Measurements from ENCODE around the gene CD52.

DNA sequence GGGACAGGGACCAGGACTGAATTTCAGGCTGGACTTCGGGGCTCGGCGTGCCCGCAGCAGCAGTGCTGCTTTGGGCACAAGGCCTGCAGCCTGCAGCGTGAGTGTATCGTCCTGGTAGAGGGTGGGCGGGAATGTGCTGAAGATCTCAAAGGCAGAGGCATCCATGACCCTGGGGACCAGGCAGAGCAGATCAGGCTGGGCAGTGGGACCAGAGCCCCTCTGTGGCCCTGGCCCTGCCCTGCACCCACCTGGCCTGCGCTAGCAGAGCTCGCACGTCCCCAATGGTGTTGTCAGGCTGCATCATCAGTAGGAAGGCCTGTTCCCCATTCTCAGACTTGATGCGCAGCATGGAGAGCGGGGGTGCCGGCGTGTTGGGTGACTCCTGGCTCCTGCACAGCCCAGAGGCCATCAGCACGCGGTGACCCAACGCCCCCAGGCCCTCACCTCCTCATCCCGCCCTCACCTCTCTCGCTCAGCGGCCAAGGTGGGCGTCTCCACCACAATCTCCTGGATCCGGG lies 35.3 kb upstream of the CD52 start:
- TF ChIP-seq, protein P1, sequence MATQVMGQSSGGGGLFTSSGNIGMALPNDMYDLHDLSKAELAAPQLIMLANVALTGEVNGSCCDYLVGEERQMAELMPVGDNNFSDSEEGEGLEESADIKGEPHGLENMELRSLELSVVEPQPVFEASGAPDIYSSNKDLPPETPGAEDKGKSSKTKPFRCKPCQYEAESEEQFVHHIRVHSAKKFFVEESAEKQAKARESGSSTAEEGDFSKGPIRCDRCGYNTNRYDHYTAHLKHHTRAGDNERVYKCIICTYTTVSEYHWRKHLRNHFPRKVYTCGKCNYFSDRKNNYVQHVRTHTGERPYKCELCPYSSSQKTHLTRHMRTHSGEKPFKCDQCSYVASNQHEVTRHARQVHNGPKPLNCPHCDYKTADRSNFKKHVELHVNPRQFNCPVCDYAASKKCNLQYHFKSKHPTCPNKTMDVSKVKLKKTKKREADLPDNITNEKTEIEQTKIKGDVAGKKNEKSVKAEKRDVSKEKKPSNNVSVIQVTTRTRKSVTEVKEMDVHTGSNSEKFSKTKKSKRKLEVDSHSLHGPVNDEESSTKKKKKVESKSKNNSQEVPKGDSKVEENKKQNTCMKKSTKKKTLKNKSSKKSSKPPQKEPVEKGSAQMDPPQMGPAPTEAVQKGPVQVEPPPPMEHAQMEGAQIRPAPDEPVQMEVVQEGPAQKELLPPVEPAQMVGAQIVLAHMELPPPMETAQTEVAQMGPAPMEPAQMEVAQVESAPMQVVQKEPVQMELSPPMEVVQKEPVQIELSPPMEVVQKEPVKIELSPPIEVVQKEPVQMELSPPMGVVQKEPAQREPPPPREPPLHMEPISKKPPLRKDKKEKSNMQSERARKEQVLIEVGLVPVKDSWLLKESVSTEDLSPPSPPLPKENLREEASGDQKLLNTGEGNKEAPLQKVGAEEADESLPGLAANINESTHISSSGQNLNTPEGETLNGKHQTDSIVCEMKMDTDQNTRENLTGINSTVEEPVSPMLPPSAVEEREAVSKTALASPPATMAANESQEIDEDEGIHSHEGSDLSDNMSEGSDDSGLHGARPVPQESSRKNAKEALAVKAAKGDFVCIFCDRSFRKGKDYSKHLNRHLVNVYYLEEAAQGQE (IDR thresholded peaks at IDR 0.05): no peak
- TF ChIP-seq, protein P2, sequence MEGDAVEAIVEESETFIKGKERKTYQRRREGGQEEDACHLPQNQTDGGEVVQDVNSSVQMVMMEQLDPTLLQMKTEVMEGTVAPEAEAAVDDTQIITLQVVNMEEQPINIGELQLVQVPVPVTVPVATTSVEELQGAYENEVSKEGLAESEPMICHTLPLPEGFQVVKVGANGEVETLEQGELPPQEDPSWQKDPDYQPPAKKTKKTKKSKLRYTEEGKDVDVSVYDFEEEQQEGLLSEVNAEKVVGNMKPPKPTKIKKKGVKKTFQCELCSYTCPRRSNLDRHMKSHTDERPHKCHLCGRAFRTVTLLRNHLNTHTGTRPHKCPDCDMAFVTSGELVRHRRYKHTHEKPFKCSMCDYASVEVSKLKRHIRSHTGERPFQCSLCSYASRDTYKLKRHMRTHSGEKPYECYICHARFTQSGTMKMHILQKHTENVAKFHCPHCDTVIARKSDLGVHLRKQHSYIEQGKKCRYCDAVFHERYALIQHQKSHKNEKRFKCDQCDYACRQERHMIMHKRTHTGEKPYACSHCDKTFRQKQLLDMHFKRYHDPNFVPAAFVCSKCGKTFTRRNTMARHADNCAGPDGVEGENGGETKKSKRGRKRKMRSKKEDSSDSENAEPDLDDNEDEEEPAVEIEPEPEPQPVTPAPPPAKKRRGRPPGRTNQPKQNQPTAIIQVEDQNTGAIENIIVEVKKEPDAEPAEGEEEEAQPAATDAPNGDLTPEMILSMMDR (IDR thresholded peaks at IDR 0.05): no peak
- TF ChIP-seq E2F6 (IDR thresholded peaks at IDR 0.05; ENCODE audit: borderline replicate concordance, low read depth) (no peak), HOXA7 (CRISPR knock-in tag; IDR thresholded peaks at IDR 0.05) (no peak), JUN (IDR thresholded peaks at IDR 0.05) (no peak)

Measured in A549 (cell line).